ENCODE measurements around the gene MGAT4B. TPM values are rescaled to one million over a fixed set of nuclear protein-coding genes. Genes with fewer than 3 reads are reported as not detected.

Gene MGAT4B
- total and polyA plus RNA-seq, 2 of the 13 experiments (the other 11 are each of a cell fraction or from before 2014, with no cell fraction given): 93.5 to 130 TPM

- no peak for TF ChIP-seq ARID4A (CRISPR knock-in tag; IDR thresholded peaks at IDR 0.05; ENCODE audit: borderline replicate concordance)
- TF ChIP-seq SRSF4 (IDR thresholded peaks at IDR 0.05; ENCODE audit: low read depth, low read length, poor library complexity, severe bottlenecking): no peak
- no peak for TF ChIP-seq ONECUT2 (CRISPR knock-in tag; IDR thresholded peaks at IDR 0.05)
- TF ChIP-seq SP1 (IDR thresholded peaks at IDR 0.05): no peak
- no peak for TF ChIP-seq SP1 (CRISPR knock-in tag; IDR thresholded peaks at IDR 0.05)
- TF ChIP-seq BORCS8-MEF2B (CRISPR knock-in tag; IDR thresholded peaks at IDR 0.05): no peak
- no peak; the same call in 1 of the 2 replicates for TF ChIP-seq MXD4 (CRISPR knock-in tag; IDR thresholded peaks at IDR 0.05)
- TF ChIP-seq SUZ12 (IDR thresholded peaks at IDR 0.05; ENCODE audit: low read depth, low read length): no peak
- TF ChIP-seq ATF3 (CRISPR knock-in tag; IDR thresholded peaks at IDR 0.05): no peak
- TF ChIP-seq SKIL (CRISPR knock-in tag; IDR thresholded peaks at IDR 0.05; ENCODE audit: borderline replicate concordance): no peak
- no peak for TF ChIP-seq ZNF225 (CRISPR knock-in tag; IDR thresholded peaks at IDR 0.05)
- TF ChIP-seq MTF1 (CRISPR knock-in tag; IDR thresholded peaks at IDR 0.05): no peak
- no peak for TF ChIP-seq KMT2B (CRISPR knock-in tag; IDR thresholded peaks at IDR 0.05)
- peak; percentile 84 for TF ChIP-seq HNRNPL (IDR thresholded peaks at IDR 0.05; ENCODE audit: low read depth, low read length)
- TF ChIP-seq NFAT5 (CRISPR knock-in tag; IDR thresholded peaks at IDR 0.05): no peak
- TF ChIP-seq HDAC6 (IDR thresholded peaks at IDR 0.05; ENCODE audit: low read depth, low read length): no peak
- no peak for TF ChIP-seq HES4 (CRISPR knock-in tag; IDR thresholded peaks at IDR 0.05; ENCODE audit: borderline replicate concordance)
- no peak for TF ChIP-seq AGO1 (IDR thresholded peaks at IDR 0.05; ENCODE audit: low read depth, low read length, poor library complexity, severe bottlenecking)
- no peak for TF ChIP-seq ZNF7 (CRISPR knock-in tag; IDR thresholded peaks at IDR 0.05)
- no peak for TF ChIP-seq ZSCAN22 (CRISPR knock-in tag; IDR thresholded peaks at IDR 0.05)
- TF ChIP-seq NCOA5 (CRISPR knock-in tag; IDR thresholded peaks at IDR 0.05): no peak
Measured at GRCh38 chr5:179820127-179820482, 13.4 kb upstream of the MGAT4B start (continued).

Data from HepG2 (cell line).